ENCODE measurements around the gene PUM1. TPM values are rescaled to one million over a fixed set of nuclear protein-coding genes. Genes with fewer than 3 reads are reported as not detected.

The PUM1 gene
- polyA plus RNA-seq, 1 donor, result 71.9 TPM

DNA sequence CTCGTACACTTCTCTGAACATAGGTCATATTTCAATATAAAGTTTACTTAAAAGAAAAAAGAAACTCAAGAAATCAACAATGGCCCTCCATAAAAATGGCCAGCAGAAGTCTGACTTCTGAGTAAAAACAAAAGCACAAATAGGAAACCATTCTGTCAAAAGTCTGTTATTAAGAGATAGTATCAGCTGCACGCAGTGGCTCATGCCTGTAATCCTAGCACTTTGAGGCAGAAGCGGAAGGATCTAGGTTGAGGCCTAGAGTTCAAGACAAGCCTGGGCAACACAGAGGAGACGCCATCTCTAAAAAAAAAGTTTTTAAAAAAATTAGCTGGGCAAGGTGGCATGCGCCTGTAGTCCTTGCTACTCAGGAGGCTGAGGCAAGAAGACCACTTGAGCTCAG is 67.3 kb downstream of the PUM1 start:
- no peak for DNase-seq
- H3K4me1 ChIP-seq (ENCODE audit: control insufficient read depth, insufficient read depth, low read length), result peaks cover 7% of the 10 kb centered on the region
- H3K27me3 ChIP-seq (ENCODE audit: control insufficient read depth, insufficient read depth, low read length), result no peaks in the 10 kb centered on the region
- no peak overlapping the region for H3K27ac ChIP-seq (ENCODE audit: low read length)
- 100% methylated on average over 2 of the region's 5 CpGs for WGBS (ENCODE audit: insufficient coverage, low lambda C conversion rate)
- no peaks in the 10 kb centered on the region for H3K9me3 ChIP-seq (ENCODE audit: control insufficient read depth, low read depth, low read length)
- H3K36me3 ChIP-seq (ENCODE audit: control insufficient read depth, insufficient read depth, low read length), result peaks cover 42% of the 10 kb centered on the region
- no peak overlapping the region for H3K4me3 ChIP-seq (ENCODE audit: low read length)

DNA sequence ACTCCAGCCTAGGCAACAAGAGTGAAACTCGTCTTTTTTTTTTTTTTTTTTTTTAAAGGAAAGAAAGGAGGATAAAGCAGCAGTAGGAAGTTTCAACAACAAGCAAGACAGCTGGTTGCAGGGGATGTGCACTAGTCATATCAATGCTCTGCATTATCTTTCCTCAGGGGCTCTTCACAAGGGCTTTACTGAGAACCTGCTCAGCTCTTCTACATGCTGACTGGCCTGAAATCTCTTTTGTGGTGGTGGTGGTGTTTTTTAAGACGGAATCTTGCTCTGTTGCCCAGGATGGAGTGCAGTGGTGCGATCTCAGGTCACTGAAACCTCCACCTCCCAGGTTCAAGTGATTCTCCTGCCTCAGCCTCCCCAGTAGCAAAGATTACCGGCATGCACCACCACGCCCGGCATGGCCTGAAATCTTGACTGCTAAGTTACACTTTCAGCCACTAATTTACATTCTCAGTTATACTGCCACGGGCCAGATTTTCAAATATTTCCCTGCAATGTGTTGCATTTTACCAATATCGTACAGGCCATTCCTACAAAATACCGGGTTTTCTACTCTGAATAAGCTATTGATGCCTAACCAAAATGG is 68.0 kb downstream of the PUM1 start:
- Histone ChIP-seq H3K27me3 (ENCODE audit: control insufficient read depth, insufficient read depth, low read length) (no peaks in the 10 kb centered on the region), H3K36me3 (ENCODE audit: control insufficient read depth, insufficient read depth, low read length) (peaks cover 39% of the 10 kb centered on the region), H3K4me1 (ENCODE audit: control insufficient read depth, insufficient read depth, low read length) (peaks cover under 1% of the 10 kb centered on the region), H3K27ac (ENCODE audit: low read length) (no peak overlapping the region), H3K4me3 (ENCODE audit: low read length) (no peak overlapping the region), H3K9me3 (ENCODE audit: control insufficient read depth, low read depth, low read length) (no peaks in the 10 kb centered on the region)
- 100% methylated on average over 1 of the region's 9 CpGs for WGBS (ENCODE audit: insufficient coverage, low lambda C conversion rate)
- no peak for DNase-seq

DNA sequence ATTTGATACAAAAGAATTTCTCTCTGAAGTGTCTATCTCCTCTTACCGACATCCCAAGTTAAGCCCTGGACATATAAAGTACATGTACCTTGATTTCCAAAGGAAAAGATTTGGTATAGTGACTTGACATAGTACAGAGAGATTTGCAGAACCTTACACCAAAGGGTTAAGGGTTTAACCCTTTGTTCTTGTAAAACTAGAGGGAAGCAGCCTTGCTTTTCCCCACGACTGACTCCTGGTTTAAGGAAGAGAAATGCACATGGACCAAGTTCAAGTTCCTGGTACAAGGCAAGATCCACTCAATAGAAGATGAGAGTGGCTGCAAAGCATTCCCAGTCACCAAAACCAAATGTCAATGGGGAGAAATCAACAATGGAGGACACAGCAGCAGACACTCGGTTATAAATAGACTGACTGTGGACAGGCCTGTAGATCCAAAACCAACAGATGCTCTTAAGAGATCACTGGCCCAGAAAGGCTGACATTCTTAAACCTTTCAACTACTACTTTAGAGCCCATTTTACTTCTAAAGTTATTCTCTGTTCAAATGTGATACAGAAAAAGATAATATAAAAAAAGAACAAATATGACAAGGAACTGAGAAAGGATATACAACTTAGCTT is 69.4 kb downstream of the PUM1 start:
- no peak for DNase-seq
- Histone ChIP-seq H3K27ac (ENCODE audit: low read length) (no peak overlapping the region), H3K4me1 (ENCODE audit: control insufficient read depth, insufficient read depth, low read length) (no peaks in the 10 kb centered on the region), H3K27me3 (ENCODE audit: control insufficient read depth, insufficient read depth, low read length) (no peaks in the 10 kb centered on the region), H3K36me3 (ENCODE audit: control insufficient read depth, insufficient read depth, low read length) (peaks cover 41% of the 10 kb centered on the region), H3K9me3 (ENCODE audit: control insufficient read depth, low read depth, low read length) (no peaks in the 10 kb centered on the region), H3K4me3 (ENCODE audit: low read length) (no peak overlapping the region)
- no CpG with 5 or more reads among the region's 3 CpGs for WGBS (ENCODE audit: insufficient coverage, low lambda C conversion rate)

GRCh38 chr1:30991862-30992606 is 73.5 kb downstream of the PUM1 start:
- WGBS (ENCODE audit: insufficient coverage, low lambda C conversion rate), result 63% methylated on average over 1 of the region's 6 CpGs
- DNase-seq, result no peak
- H3K4me1 ChIP-seq (ENCODE audit: control insufficient read depth, insufficient read depth, low read length), result peaks cover 13% of the 10 kb centered on the region

DNA sequence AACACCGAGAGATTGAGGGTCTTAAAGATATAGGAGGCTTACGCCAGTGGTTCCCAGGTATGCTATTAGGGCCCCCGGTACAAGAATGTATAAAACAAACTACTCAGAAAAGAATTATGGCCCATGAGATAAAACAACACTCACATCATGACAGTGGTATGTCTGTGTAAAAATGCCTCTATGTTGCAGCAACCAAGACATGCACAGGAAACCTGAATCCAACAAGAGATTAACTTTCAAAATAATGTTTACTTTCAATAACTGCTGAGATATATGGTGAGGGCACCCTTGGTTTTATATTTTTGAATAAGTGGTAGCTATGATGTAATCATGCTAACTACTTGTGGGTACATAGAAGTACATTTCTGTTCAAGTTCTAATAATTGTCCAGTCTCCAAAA is 74.9 kb downstream of the PUM1 start:
- Histone ChIP-seq H3K4me1 (ENCODE audit: control insufficient read depth, insufficient read depth, low read length) (peaks cover 13% of the 10 kb centered on the region), H3K36me3 (ENCODE audit: control insufficient read depth, insufficient read depth, low read length) (peaks cover 30% of the 10 kb centered on the region), H3K9me3 (ENCODE audit: control insufficient read depth, low read depth, low read length) (no peaks in the 10 kb centered on the region), H3K27ac (ENCODE audit: low read length) (no peak overlapping the region), H3K27me3 (ENCODE audit: control insufficient read depth, insufficient read depth, low read length) (no peaks in the 10 kb centered on the region), H3K4me3 (ENCODE audit: low read length) (no peak overlapping the region)
- DNase-seq, result no peak
- 60% methylated on average over 1 of the region's 3 CpGs for WGBS (ENCODE audit: insufficient coverage, low lambda C conversion rate)

More at GRCh38 chr1:30991862-30992606, 73.5 kb downstream of the PUM1 start:
- H3K27me3 ChIP-seq (ENCODE audit: control insufficient read depth, insufficient read depth, low read length), result no peaks in the 10 kb centered on the region
- no peaks in the 10 kb centered on the region for H3K9me3 ChIP-seq (ENCODE audit: control insufficient read depth, low read depth, low read length)
- H3K4me3 ChIP-seq (ENCODE audit: low read length), result no peak overlapping the region
- peaks cover 35% of the 10 kb centered on the region for H3K36me3 ChIP-seq (ENCODE audit: control insufficient read depth, insufficient read depth, low read length)
- H3K27ac ChIP-seq (ENCODE audit: low read length), result no peak overlapping the region

GRCh38 chr1:30988045-30988444 is 77.5 kb downstream of the PUM1 start:
- Histone ChIP-seq H3K27me3 (ENCODE audit: control insufficient read depth, insufficient read depth, low read length) (no peaks in the 10 kb centered on the region), H3K36me3 (ENCODE audit: control insufficient read depth, insufficient read depth, low read length) (peaks cover 23% of the 10 kb centered on the region), H3K4me1 (ENCODE audit: control insufficient read depth, insufficient read depth, low read length) (peaks cover 13% of the 10 kb centered on the region), H3K4me3 (ENCODE audit: low read length) (no peak overlapping the region), H3K9me3 (ENCODE audit: control insufficient read depth, low read depth, low read length) (no peaks in the 10 kb centered on the region), H3K27ac (ENCODE audit: low read length) (peak overlapping the region; percentile 1)
- 100% methylated on average over 1 of the region's 1 CpG for WGBS (ENCODE audit: insufficient coverage, low lambda C conversion rate)
- DNase-seq, result no peak

DNA sequence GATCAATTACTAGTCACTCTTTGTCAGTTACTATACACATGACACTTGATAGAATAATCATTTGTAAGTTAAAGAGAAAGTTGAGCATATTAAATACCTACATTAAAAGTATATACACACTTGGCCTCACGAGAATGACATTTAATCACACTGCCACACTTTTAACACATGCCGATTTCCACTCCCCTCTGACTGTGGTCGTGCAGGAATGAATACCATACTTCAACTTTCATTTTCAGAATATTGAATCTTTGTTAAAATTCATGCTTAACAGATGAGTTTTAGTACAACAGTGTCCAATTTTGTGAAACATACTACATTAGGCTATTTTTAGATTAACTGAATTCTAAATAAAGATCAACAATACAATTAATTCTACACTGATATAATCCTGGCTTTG is 78.8 kb downstream of the PUM1 start:
- DNase-seq, result no peak
- H3K9me3 ChIP-seq (ENCODE audit: control insufficient read depth, low read depth, low read length), result no peaks in the 10 kb centered on the region
- no peak overlapping the region for H3K4me3 ChIP-seq (ENCODE audit: low read length)
- WGBS (ENCODE audit: insufficient coverage, low lambda C conversion rate), result no CpG with 5 or more reads among the region's 3 CpGs
- H3K27me3 ChIP-seq (ENCODE audit: control insufficient read depth, insufficient read depth, low read length), result no peaks in the 10 kb centered on the region
- no peak overlapping the region for H3K27ac ChIP-seq (ENCODE audit: low read length)
- H3K36me3 ChIP-seq (ENCODE audit: control insufficient read depth, insufficient read depth, low read length), result peaks cover 15% of the 10 kb centered on the region
- peaks cover 17% of the 10 kb centered on the region for H3K4me1 ChIP-seq (ENCODE audit: control insufficient read depth, insufficient read depth, low read length)

DNA sequence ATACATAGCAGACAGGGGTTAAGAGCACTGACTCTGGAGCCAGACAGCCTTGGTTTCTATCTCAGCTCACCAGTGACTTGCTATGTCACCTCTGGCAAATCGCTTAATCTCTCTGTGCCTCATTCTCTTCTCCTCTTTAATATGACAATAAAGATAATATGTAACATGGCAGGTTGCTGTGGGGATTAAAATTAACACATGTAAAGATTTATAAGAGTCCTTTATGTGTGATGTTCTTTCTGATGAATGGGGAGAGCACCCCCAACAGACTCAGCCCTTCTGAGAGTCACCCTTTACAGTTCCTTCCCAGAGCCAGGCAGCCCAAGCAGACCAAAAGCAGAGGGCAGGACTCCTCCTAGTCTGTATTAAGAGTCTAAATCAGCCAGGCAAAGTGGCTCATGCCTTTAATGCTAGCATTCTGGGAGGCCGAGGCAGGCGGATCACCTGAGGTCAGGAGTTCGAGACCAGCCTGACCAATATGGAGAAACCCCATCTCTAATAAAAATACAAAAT is 80.5 kb downstream of the PUM1 start:
- no peaks in the 10 kb centered on the region for H3K27me3 ChIP-seq (ENCODE audit: control insufficient read depth, insufficient read depth, low read length)
- H3K9me3 ChIP-seq (ENCODE audit: control insufficient read depth, low read depth, low read length), result no peaks in the 10 kb centered on the region
- peaks cover 18% of the 10 kb centered on the region for H3K36me3 ChIP-seq (ENCODE audit: control insufficient read depth, insufficient read depth, low read length)
- no CpG with 5 or more reads among the region's 4 CpGs for WGBS (ENCODE audit: insufficient coverage, low lambda C conversion rate)
- no peak overlapping the region for H3K4me3 ChIP-seq (ENCODE audit: low read length)
- no peak for DNase-seq
- H3K27ac ChIP-seq (ENCODE audit: low read length), result no peak overlapping the region
- H3K4me1 ChIP-seq (ENCODE audit: control insufficient read depth, insufficient read depth, low read length), result peaks cover 26% of the 10 kb centered on the region

GRCh38 chr1:30984165-30984889 is 81.2 kb downstream of the PUM1 start:
- Histone ChIP-seq H3K4me1 (ENCODE audit: control insufficient read depth, insufficient read depth, low read length) (peaks cover 26% of the 10 kb centered on the region), H3K36me3 (ENCODE audit: control insufficient read depth, insufficient read depth, low read length) (peaks cover 22% of the 10 kb centered on the region), H3K27me3 (ENCODE audit: control insufficient read depth, insufficient read depth, low read length) (no peaks in the 10 kb centered on the region), H3K9me3 (ENCODE audit: control insufficient read depth, low read depth, low read length) (no peaks in the 10 kb centered on the region), H3K4me3 (ENCODE audit: low read length) (no peak overlapping the region), H3K27ac (ENCODE audit: low read length) (no peak overlapping the region)
- WGBS (ENCODE audit: insufficient coverage, low lambda C conversion rate), result 100% methylated on average over 2 of the region's 4 CpGs
- no peak for DNase-seq

GRCh38 chr1:30982937-30983336 is 82.6 kb downstream of the PUM1 start:
- H3K27ac ChIP-seq (ENCODE audit: low read length), result peak overlapping the region; percentile 56
- 83% methylated on average over 1 of the region's 1 CpG for WGBS (ENCODE audit: insufficient coverage, low lambda C conversion rate)
- DNase-seq, result no peak
- H3K27me3 ChIP-seq (ENCODE audit: control insufficient read depth, insufficient read depth, low read length), result no peaks in the 10 kb centered on the region
- peaks cover 34% of the 10 kb centered on the region for H3K36me3 ChIP-seq (ENCODE audit: control insufficient read depth, insufficient read depth, low read length)
- peaks cover 13% of the 10 kb centered on the region for H3K4me1 ChIP-seq (ENCODE audit: control insufficient read depth, insufficient read depth, low read length)
- H3K9me3 ChIP-seq (ENCODE audit: control insufficient read depth, low read depth, low read length), result no peaks in the 10 kb centered on the region
- H3K4me3 ChIP-seq (ENCODE audit: low read length), result no peak overlapping the region
